ENCODE results near the gene SECISBP2. TPM values are rescaled to one million over a fixed set of nuclear protein-coding genes. Genes with fewer than 3 reads are reported as not detected.

The SECISBP2 gene
- total and polyA plus RNA-seq, 2 of the 13 experiments (the other 11 are each of a cell fraction or from before 2014, with no cell fraction given) = 32.4 to 38.0 TPM

GRCh38 chr9:89318123-89319014 is at the start of gene SECISBP2 (continued):
- TF ChIP-seq PRDM15 (CRISPR knock-in tag; IDR thresholded peaks at IDR 0.05) = peak; percentile 58; the same call in 1 of the 2 replicates
- peak; percentile 86 for TF ChIP-seq ZNF564 (CRISPR knock-in tag; IDR thresholded peaks at IDR 0.05)
- TF ChIP-seq ZBTB43 (CRISPR knock-in tag; conservative IDR thresholded peaks at IDR 0.05) = peak; percentile 66
- no peak for TF ChIP-seq ZNF496 (CRISPR knock-in tag; IDR thresholded peaks at IDR 0.05; ENCODE audit: insufficient replicate concordance)
- no peak for TF ChIP-seq HMG20B (CRISPR knock-in tag; conservative IDR thresholded peaks at IDR 0.05)
- TF ChIP-seq PAX8 (CRISPR knock-in tag; IDR thresholded peaks at IDR 0.05; ENCODE audit: borderline replicate concordance) = peak; percentile 64; the same call in 1 of the 2 replicates
- peak; percentile 93 for TF ChIP-seq ARNT2 (CRISPR knock-in tag; IDR thresholded peaks at IDR 0.05; ENCODE audit: low read depth)
- no peak; the same call in 1 of the 2 replicates for TF ChIP-seq ZNF331 (CRISPR knock-in tag; IDR thresholded peaks at IDR 0.05)
- peak; percentile 99 for TF ChIP-seq RBM22 (optimal IDR thresholded peaks at IDR 0.05; ENCODE audit: low read length)
- TF ChIP-seq TCF7L2 (IDR thresholded peaks at IDR 0.05; ENCODE audit: low read depth, low read length) = no peak
- TF ChIP-seq NFIC (IDR thresholded peaks at IDR 0.05; ENCODE audit: low read length) = no peak; the same call in 1 of the 2 replicates
- peak; percentile 64; the same call in 1 of the 2 replicates for TF ChIP-seq SMC3 (IDR thresholded peaks at IDR 0.05; ENCODE audit: low read length)
- peak; percentile 16; the same call in 1 of the 2 replicates for TF ChIP-seq ZFP36L1 (CRISPR knock-in tag; IDR thresholded peaks at IDR 0.05)
- peak; percentile 81; the same call in 1 of the 2 replicates for TF ChIP-seq MATR3 (CRISPR knock-in tag; IDR thresholded peaks at IDR 0.05)
- TF ChIP-seq DPF2 (CRISPR knock-in tag; IDR thresholded peaks at IDR 0.05; ENCODE audit: borderline replicate concordance, low read depth) = no peak
- TF ChIP-seq LRRFIP1 (CRISPR knock-in tag; conservative IDR thresholded peaks at IDR 0.05) = no peak
- no peak for TF ChIP-seq GPBP1L1 (CRISPR knock-in tag; IDR thresholded peaks at IDR 0.05)
- no peak for TF ChIP-seq ZNF775 (CRISPR knock-in tag; IDR thresholded peaks at IDR 0.05; ENCODE audit: borderline replicate concordance)
- TF ChIP-seq FOXK1 (CRISPR knock-in tag; IDR thresholded peaks at IDR 0.05; ENCODE audit: borderline replicate concordance, low read depth) = peak; percentile 90
- TF ChIP-seq ELF3 (CRISPR knock-in tag; IDR thresholded peaks at IDR 0.05) = peak; percentile 91
